ENCODE data around the gene PM20D2.
A peak's percentile ranks its signal among the peaks of the same experiment; 100 is the strongest.

Gene PM20D2

DNA sequence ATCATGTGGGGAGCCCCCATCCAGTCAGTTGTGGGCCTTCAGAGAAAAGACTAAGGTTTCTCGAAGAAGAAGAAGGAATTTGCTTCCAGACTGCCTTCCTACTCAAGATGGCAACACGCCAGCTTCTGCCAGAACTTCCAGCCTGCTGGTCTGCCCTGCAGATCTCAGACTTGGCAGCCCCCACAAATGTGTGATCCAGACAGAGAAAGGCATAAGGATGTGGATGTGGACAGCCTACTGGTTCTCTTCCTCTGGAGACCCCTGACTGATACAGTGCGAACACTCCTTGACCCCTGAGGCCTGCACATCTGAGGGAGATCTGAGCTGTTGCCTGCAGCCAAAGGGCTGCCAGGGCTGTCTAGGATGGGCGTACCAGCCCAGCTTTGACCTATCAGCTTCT is 62.7 kb downstream of the PM20D2 start:
- H3K4me3 ChIP-seq (ENCODE audit: low read depth, low read length): no peak overlapping the region
- DNase-seq (ENCODE audit: low read depth): no peak
- TF ChIP-seq POLR2A (IDR thresholded peaks at IDR 0.05; ENCODE audit: extremely low read depth, insufficient read length) (no peak), MYC (IDR thresholded peaks at IDR 0.05; ENCODE audit: low read depth, low read length) (no peak)
- TF ChIP-seq, protein P1, sequence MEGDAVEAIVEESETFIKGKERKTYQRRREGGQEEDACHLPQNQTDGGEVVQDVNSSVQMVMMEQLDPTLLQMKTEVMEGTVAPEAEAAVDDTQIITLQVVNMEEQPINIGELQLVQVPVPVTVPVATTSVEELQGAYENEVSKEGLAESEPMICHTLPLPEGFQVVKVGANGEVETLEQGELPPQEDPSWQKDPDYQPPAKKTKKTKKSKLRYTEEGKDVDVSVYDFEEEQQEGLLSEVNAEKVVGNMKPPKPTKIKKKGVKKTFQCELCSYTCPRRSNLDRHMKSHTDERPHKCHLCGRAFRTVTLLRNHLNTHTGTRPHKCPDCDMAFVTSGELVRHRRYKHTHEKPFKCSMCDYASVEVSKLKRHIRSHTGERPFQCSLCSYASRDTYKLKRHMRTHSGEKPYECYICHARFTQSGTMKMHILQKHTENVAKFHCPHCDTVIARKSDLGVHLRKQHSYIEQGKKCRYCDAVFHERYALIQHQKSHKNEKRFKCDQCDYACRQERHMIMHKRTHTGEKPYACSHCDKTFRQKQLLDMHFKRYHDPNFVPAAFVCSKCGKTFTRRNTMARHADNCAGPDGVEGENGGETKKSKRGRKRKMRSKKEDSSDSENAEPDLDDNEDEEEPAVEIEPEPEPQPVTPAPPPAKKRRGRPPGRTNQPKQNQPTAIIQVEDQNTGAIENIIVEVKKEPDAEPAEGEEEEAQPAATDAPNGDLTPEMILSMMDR (IDR thresholded peaks at IDR 0.05; ENCODE audit: low read depth, low read length): no peak
- TF ChIP-seq, protein P2, sequence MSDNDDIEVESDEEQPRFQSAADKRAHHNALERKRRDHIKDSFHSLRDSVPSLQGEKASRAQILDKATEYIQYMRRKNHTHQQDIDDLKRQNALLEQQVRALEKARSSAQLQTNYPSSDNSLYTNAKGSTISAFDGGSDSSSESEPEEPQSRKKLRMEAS (IDR thresholded peaks at IDR 0.05; ENCODE audit: low read depth, low read length): no peak

- H3K4me3 ChIP-seq (ENCODE audit: low read depth, low read length): no peak overlapping the region
- peak; percentile 18 for DNase-seq (ENCODE audit: low read depth)
- TF ChIP-seq, protein P1 (IDR thresholded peaks at IDR 0.05; ENCODE audit: low read depth, low read length): no peak
- no peak for TF ChIP-seq MYC (IDR thresholded peaks at IDR 0.05; ENCODE audit: low read depth, low read length)
- TF ChIP-seq POLR2A (IDR thresholded peaks at IDR 0.05; ENCODE audit: extremely low read depth, insufficient read length): no peak
- TF ChIP-seq, protein P2 (IDR thresholded peaks at IDR 0.05; ENCODE audit: low read depth, low read length): no peak
Observed at GRCh38 chr6:89209457-89209856, 63.6 kb downstream of the PM20D2 start.

DNA sequence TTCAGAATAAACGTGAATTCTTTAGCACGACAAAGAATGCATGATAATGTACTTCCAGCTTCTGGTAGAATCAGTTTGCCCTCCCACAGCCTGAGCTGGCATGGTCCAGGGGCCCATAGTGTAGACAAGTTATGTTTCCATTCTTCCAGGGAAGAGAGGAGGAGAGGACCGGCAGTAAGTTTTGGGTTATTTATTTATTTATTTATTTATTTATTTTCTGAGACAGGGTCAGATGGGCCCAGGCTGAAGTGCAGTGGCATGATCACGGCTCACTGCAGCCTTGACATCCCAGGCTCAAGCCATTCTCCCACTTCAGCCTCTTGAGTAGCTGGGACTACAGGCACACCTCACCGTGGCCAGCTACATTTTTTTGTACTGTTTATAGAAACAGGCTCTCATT is 66.6 kb downstream of the PM20D2 start:
- TF ChIP-seq, protein P2 (IDR thresholded peaks at IDR 0.05; ENCODE audit: low read depth, low read length): no peak
- no peak for TF ChIP-seq POLR2A (IDR thresholded peaks at IDR 0.05; ENCODE audit: extremely low read depth, insufficient read length)
- DNase-seq (ENCODE audit: low read depth): no peak

GRCh38 chr6:89214197-89214596 is 68.3 kb downstream of the PM20D2 start:
- TF ChIP-seq POLR2A (IDR thresholded peaks at IDR 0.05; ENCODE audit: extremely low read depth, insufficient read length): no peak
- TF ChIP-seq, protein P1 (IDR thresholded peaks at IDR 0.05; ENCODE audit: low read depth, low read length): no peak
- no peak for TF ChIP-seq MYC (IDR thresholded peaks at IDR 0.05; ENCODE audit: low read depth, low read length)
- TF ChIP-seq, protein P2 (IDR thresholded peaks at IDR 0.05; ENCODE audit: low read depth, low read length): no peak
- no peak overlapping the region for H3K4me3 ChIP-seq (ENCODE audit: low read depth, low read length)
- DNase-seq (ENCODE audit: low read depth): no peak

More for the DNA sequence above, 66.6 kb downstream of the PM20D2 start:
- H3K4me3 ChIP-seq (ENCODE audit: low read depth, low read length): no peak overlapping the region
